HepG2 (cell line): ENCODE measurements around the gene ATRX. TPM values are rescaled to one million over a fixed set of nuclear protein-coding genes. Genes with fewer than 3 reads are reported as not detected.

Experiments used
- ATAC-seq: fragments of 200-7000 bp; cut with Tn5 transposase; 3 replicates; pipeline ENCODE4 v1.9.1; 2020; ENCODE audit warnings: mild to moderate bottlenecking, moderate library complexity
- BruUV-seq: library from RNA; stranded (reverse); fragments of 400-500 nt; replicated peaks from 2 replicates; lab custom pipeline; 2021; lab: Mats Ljungman, UMichigan
- CTCF ChIA-PET: fragments of 300-600 bp; formaldehyde crosslinking; extraction: SDS; loops from one replicate; lab custom pipeline; 2021; ENCODE audit warnings: low total read pairs, inconsistent platforms, low intra/inter-chr PET ratio; lab: Yijun Ruan, JAX
- POLR2A ChIA-PET: fragments of 350-600 bp; sonication (Branson Sonifier 250); formaldehyde crosslinking; loops from one replicate; lab custom pipeline; 2020; ENCODE audit warnings: antibody characterized with exemption, inconsistent platforms; lab: Yijun Ruan, JAX
- DNase-seq: peaks from one replicate; pipeline ENCODE4 v3.0.0-alpha.2; 2015; ENCODE audit warnings: low spot score
- FAIRE-seq: peaks from 3 replicates; lab custom pipeline; 2011; peaks lifted over from hg19 to GRCh38; lab: Jason Lieb, UNC
- H2AFZ ChIP-seq: one replicate; pipeline ENCODE4 v1.6.1; 2011; ENCODE audit warnings: low read length, inconsistent platforms
- H3K27ac ChIP-seq: fragments of 300-600 bp; 3 replicates; pipeline ENCODE4 v1.8.0; 2011; ENCODE audit warnings: mixed run types, mild to moderate bottlenecking, mixed read lengths, low read length, inconsistent platforms; ENCODE audit not compliant: insufficient read depth; ENCODE audit errors: extremely low read length
- H3K27me3 ChIP-seq, 2 experiments: fragments of 200-600 bp in 1 of 2; 2 replicates in 1 of 2; 3 replicates in 1 of 2; pipeline versions ENCODE4 v1.6.0 to v1.8.0; 2011; ENCODE audit warnings: low read length in 2 of 2, mild to moderate bottlenecking in 2 of 2, moderate library complexity in 2 of 2, inconsistent platforms in 1 of 2; ENCODE audit not compliant: insufficient read depth in 2 of 2, control insufficient read depth in 1 of 2
- H3K36me3 ChIP-seq, 2 experiments: fragments of 200-600 bp in 1 of 2; replicated peaks in 1 of 2; 2 replicates in 1 of 2; 3 replicates in 1 of 2; pipeline versions ENCODE4 v1.5.1 to v1.8.0; 2011; ENCODE audit warnings: low read length in 2 of 2, inconsistent platforms in 1 of 2; ENCODE audit not compliant: insufficient read depth in 2 of 2, control insufficient read depth in 1 of 2
- H3K4me1 ChIP-seq: 2 replicates; pipeline ENCODE4 v1.5.1; 2012; ENCODE audit warnings: low read length, inconsistent platforms; ENCODE audit not compliant: insufficient read depth
- H3K4me2 ChIP-seq: 2 replicates; pipeline ENCODE4 v1.6.0; 2011; ENCODE audit warnings: low read depth, low read length, inconsistent platforms
- H3K4me3 ChIP-seq, 3 experiments: fragments of 200-600 bp in 1 of 3; sonication (generic), shearing (Covaris generic) in 1 of 3; replicated peaks in 1 of 3; 2 replicates each; pipeline ENCODE4 v1.5.1; 2011 to 2016; ENCODE audit warnings: low read length in 3 of 3, inconsistent platforms in 2 of 3, low read depth in 2 of 3, mild to moderate bottlenecking in 2 of 3, control low read depth in 1 of 3, mixed read lengths in 1 of 3; ENCODE audit not compliant: insufficient read depth in 1 of 3
- H3K79me2 ChIP-seq: one replicate; pipeline ENCODE4 v1.6.1; 2011; ENCODE audit warnings: low read length, inconsistent platforms; ENCODE audit not compliant: insufficient read depth
- H3K9ac ChIP-seq: 2 replicates; pipeline ENCODE4 v1.6.0; 2011; ENCODE audit warnings: mild to moderate bottlenecking, low read depth, low read length, inconsistent platforms; ENCODE audit not compliant: insufficient read depth
- H3K9me3 ChIP-seq: 2 replicates; pipeline ENCODE4 v1.5.1; 2012; ENCODE audit warnings: mild to moderate bottlenecking, low read length
- H4K20me1 ChIP-seq: 2 replicates; pipeline ENCODE4 v1.6.0; 2011; ENCODE audit warnings: inconsistent platforms, mild to moderate bottlenecking, low read length, moderate library complexity; ENCODE audit not compliant: insufficient read depth
- DNMT1 ChIP-seq: sonication (generic); formaldehyde crosslinking; IDR thresholded peaks from 2 replicates; pipeline ENCODE4 v1.5.1; 2020; ENCODE audit warnings: mild to moderate bottlenecking, missing genetic modification reagents
- DR1 ChIP-seq: sonication (generic); formaldehyde crosslinking; IDR thresholded peaks from 2 replicates; pipeline ENCODE4 v1.8.0; 2021; ENCODE audit warnings: mild to moderate bottlenecking, missing genetic modification reagents, inconsistent platforms
- SP140L ChIP-seq: sonication (generic); formaldehyde crosslinking; IDR thresholded peaks from 2 replicates; pipeline ENCODE4 v1.4.0; 2020; ENCODE audit warnings: missing genetic modification reagents, borderline replicate concordance
- TFAP4 ChIP-seq: sonication (generic); IDR thresholded peaks from 2 replicates; pipeline ENCODE4 v1.6.1; 2016; ENCODE audit warnings: low read depth, borderline replicate concordance
- ZNF121 ChIP-seq: sonication (generic); formaldehyde crosslinking; IDR thresholded peaks from 2 replicates; pipeline ENCODE4 v1.5.0; 2020; ENCODE audit warnings: mild to moderate bottlenecking, missing genetic modification reagents
- ZNF234 ChIP-seq: sonication (generic); formaldehyde crosslinking; conservative IDR thresholded peaks from 2 replicates; pipeline ENCODE4 v1.5.1; 2020; ENCODE audit warnings: mild to moderate bottlenecking, missing genetic modification reagents
- ZNF460 ChIP-seq: sonication (generic); formaldehyde crosslinking; IDR thresholded peaks from 2 replicates; pipeline ENCODE4 v1.5.1; 2020; ENCODE audit warnings: missing genetic modification reagents, mild to moderate bottlenecking, borderline replicate concordance
- ZNF687 ChIP-seq: sonication (generic); formaldehyde crosslinking; IDR thresholded peaks from 2 replicates; pipeline ENCODE4 v1.5.1; 2020; ENCODE audit warnings: mild to moderate bottlenecking, missing genetic modification reagents, moderate library complexity
- ZNF770 ChIP-seq: sonication (generic); formaldehyde crosslinking; IDR thresholded peaks from 2 replicates; pipeline ENCODE4 v1.5.0; 2020; ENCODE audit warnings: mild to moderate bottlenecking, missing genetic modification reagents
- ZSCAN12 ChIP-seq: sonication (generic); formaldehyde crosslinking; IDR thresholded peaks from 2 replicates; pipeline ENCODE4 v1.9.0; 2021; ENCODE audit warnings: mild to moderate bottlenecking, missing genetic modification reagents
- ZSCAN30 ChIP-seq: sonication (generic); formaldehyde crosslinking; IDR thresholded peaks from 2 replicates; pipeline ENCODE4 v1.5.0; 2020; ENCODE audit warnings: mild to moderate bottlenecking, missing genetic modification reagents
- WGBS: methylation state at CpG from one replicate; pipeline ENCODE4 v1.1.6; 2017; ENCODE audit warnings: low lambda C conversion rate; 5-methylcytosine and 5-hydroxymethylcytosine counted together
- in situ Hi-C: cut with HindIII; loops from 2 replicates; pipeline ENCODE4 v1.10.0; 2017; ENCODE audit warnings: low pct_unique_long_range_greater_than_20kb; ENCODE audit not compliant: extremely low pct_ligation_motif_present
- intact Hi-C: fragments of 100-400 bp; cut with micrococcal nuclease; formaldehyde crosslinking; loops from one replicate; pipeline ENCODE4 v1.10.0; 2022; ENCODE audit not compliant: unreplicated experiment
- polyA plus RNA-seq, 8 experiments: library from polyadenylated mRNA; depleted of rRNA in 3 of 8; stranded (reverse) in 7 of 8; unstranded in 1 of 8; fragments of >200 nt; fragmentation: Illumina TruSeq in 4 of 8; extraction: Trizol in 4 of 8; gene quantifications; 2 replicates each; pipeline versions ENCODE4 v1.2.1 to v1.2.3, GENCODE V29; 2011 to 2016; ENCODE audit warnings: low read depth in 4 of 8, missing spikeins in 1 of 8, mixed read lengths in 1 of 8; ENCODE audit not compliant: insufficient read depth in 1 of 8
- total RNA-seq, 5 experiments: library from RNA; depleted of rRNA; stranded (reverse); fragments of >200 nt; fragmentation: Illumina TruSeq; extraction: Trizol; gene quantifications; 2 replicates each; pipeline ENCODE4 v1.2.3, GENCODE V29; 2016; ENCODE audit warnings: low read depth in 1 of 5
- TF ChIP-seq, protein P1 (sequence below): fragments of 450-650 bp; IDR thresholded peaks from 2 replicates; pipeline ENCODE4 v1.6.1; 2016
- TF ChIP-seq, protein P2 (sequence below): sonication (generic); formaldehyde crosslinking; conservative IDR thresholded peaks from 2 replicates; pipeline ENCODE4 v1.4.0; 2020; ENCODE audit warnings: missing genetic modification reagents

The ATRX gene
- total and polyA plus RNA-seq, 2 of the 13 experiments (the other 11 are each of a cell fraction or from before 2014, with no cell fraction given), result 26.1 to 44.5 TPM

DNA sequence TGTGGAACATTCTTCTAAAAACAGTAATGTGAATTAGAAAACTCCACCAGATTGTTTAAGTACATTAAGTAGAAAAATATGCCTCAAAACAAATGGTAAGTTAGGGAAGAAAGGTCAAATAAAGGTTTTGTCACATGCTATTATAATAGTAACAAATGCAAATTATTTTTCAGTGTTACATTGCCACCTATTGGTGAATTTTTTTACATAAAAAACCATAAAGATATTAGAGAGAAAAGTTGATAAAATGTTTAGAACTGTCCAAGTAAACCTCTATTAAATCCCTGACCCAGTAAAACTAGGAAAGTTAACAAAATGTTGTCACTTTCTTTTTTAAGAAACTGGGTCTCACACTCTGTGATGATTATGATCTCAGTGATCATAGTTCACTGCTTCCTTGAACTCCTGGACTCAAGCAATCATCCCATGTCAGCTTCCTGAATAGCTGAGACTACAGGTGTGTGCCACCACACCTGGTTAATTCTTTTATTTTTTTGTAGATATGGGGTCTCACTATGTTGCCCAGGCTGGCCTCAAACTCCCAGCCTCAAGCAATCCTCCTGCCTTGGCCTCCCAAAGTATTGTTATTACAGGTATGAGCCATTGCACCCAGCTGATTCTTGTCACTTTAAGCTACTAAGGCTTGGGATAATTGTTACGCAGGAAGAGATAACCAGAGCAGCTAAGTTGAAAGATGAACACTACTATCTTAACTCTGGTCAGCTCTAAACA is 157.6 kb downstream of the ATRX start:
- no peak for FAIRE-seq
- H2AFZ ChIP-seq, result no peak overlapping the region
- no peak overlapping the region for H3K9ac ChIP-seq
- ChIA-PET CTCF (no interaction called here), POLR2A (no interaction called here)
- no peaks in the 10 kb centered on the region for H3K9me3 ChIP-seq
- in situ Hi-C loops (no loop called here), intact Hi-C loops (no loop called here)
- H3K36me3 ChIP-seq, result 0 out of 5 replicates have a peak, but pooled peaks cover 0 to 9% of the 10 kb centered on the region in 2 experiments
- H4K20me1 ChIP-seq, result no peaks in the 10 kb centered on the region
- WGBS, result 100% methylated on average over 1 of the region's 1 CpG
- H3K79me2 ChIP-seq, result no peaks in the 10 kb centered on the region
- no peak for ATAC-seq
- H3K4me1 ChIP-seq, result no peaks in the 10 kb centered on the region
- BruUV-seq, result no TSS peak
- no peak overlapping the region for H3K4me2 ChIP-seq
- H3K4me3 ChIP-seq, result no peak overlapping the region
- DNase-seq, result no peak
- no peak overlapping the region for H3K27ac ChIP-seq
- no peaks in the 10 kb centered on the region for H3K27me3 ChIP-seq
- no peak for TF ChIP-seq ZSCAN12 (CRISPR knock-in tag)
- no peak for TF ChIP-seq SP140L
- peak; percentile 56; the same call in 1 of the 2 replicates for TF ChIP-seq ZNF770 (CRISPR knock-in tag)
- no peak for TF ChIP-seq ZNF460
- TF ChIP-seq, protein P1, sequence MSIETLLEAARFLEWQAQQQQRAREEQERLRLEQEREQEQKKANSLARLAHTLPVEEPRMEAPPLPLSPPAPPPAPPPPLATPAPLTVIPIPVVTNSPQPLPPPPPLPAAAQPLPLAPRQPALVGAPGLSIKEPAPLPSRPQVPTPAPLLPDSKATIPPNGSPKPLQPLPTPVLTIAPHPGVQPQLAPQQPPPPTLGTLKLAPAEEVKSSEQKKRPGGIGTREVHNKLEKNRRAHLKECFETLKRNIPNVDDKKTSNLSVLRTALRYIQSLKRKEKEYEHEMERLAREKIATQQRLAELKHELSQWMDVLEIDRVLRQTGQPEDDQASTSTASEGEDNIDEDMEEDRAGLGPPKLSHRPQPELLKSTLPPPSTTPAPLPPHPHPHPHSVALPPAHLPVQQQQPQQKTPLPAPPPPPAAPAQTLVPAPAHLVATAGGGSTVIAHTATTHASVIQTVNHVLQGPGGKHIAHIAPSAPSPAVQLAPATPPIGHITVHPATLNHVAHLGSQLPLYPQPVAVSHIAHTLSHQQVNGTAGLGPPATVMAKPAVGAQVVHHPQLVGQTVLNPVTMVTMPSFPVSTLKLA, result no peak
- no peak for TF ChIP-seq ZNF234 (CRISPR knock-in tag)
- TF ChIP-seq ZNF121 (CRISPR knock-in tag), result peak; percentile 31; the same call in 1 of the 2 replicates
- TF ChIP-seq DNMT1 (CRISPR knock-in tag), result no peak
- TF ChIP-seq, protein P2, sequence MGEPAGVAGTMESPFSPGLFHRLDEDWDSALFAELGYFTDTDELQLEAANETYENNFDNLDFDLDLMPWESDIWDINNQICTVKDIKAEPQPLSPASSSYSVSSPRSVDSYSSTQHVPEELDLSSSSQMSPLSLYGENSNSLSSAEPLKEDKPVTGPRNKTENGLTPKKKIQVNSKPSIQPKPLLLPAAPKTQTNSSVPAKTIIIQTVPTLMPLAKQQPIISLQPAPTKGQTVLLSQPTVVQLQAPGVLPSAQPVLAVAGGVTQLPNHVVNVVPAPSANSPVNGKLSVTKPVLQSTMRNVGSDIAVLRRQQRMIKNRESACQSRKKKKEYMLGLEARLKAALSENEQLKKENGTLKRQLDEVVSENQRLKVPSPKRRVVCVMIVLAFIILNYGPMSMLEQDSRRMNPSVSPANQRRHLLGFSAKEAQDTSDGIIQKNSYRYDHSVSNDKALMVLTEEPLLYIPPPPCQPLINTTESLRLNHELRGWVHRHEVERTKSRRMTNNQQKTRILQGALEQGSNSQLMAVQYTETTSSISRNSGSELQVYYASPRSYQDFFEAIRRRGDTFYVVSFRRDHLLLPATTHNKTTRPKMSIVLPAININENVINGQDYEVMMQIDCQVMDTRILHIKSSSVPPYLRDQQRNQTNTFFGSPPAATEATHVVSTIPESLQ, result no peak
- no peak for TF ChIP-seq DR1 (CRISPR knock-in tag)
- TF ChIP-seq TFAP4, result no peak
- TF ChIP-seq ZSCAN30, result no peak
- no peak for TF ChIP-seq ZNF687 (CRISPR knock-in tag)
